ENCODE data around the gene GRK5.

- TF ChIP-seq CTCF (IDR thresholded peaks at IDR 0.05): no peak
- TF ChIP-seq POLR2A (IDR thresholded peaks at IDR 0.05): no peak
These were observed 31.2 kb downstream of the GRK5 start for GRCh38 chr10:119238577-119238976.

Data from lower leg skin (tissue), 3 donors.